Measurements from ENCODE around the gene ERCC5.

The ERCC5 gene

DNA sequence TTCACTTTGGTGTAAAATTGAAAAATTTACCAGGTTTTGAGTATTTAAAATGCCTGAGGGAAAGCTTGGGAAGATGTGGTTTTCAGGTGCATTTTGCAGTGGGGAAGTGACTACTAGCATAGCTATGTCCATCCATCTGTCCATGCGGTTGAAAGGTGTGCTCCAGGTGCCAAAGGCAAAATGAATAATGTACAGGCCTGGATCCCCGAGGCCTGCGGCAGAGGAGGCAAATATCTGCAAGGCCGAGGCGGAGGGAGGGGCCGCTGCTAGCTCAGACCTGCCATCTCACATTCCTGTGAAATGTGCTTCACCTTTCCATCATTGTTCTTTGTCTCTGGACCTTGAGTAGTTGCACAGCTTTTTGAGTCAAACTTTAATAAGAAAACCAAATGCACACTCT, 65.5 kb downstream of the ERCC5 start:
- TF ChIP-seq, protein P1, sequence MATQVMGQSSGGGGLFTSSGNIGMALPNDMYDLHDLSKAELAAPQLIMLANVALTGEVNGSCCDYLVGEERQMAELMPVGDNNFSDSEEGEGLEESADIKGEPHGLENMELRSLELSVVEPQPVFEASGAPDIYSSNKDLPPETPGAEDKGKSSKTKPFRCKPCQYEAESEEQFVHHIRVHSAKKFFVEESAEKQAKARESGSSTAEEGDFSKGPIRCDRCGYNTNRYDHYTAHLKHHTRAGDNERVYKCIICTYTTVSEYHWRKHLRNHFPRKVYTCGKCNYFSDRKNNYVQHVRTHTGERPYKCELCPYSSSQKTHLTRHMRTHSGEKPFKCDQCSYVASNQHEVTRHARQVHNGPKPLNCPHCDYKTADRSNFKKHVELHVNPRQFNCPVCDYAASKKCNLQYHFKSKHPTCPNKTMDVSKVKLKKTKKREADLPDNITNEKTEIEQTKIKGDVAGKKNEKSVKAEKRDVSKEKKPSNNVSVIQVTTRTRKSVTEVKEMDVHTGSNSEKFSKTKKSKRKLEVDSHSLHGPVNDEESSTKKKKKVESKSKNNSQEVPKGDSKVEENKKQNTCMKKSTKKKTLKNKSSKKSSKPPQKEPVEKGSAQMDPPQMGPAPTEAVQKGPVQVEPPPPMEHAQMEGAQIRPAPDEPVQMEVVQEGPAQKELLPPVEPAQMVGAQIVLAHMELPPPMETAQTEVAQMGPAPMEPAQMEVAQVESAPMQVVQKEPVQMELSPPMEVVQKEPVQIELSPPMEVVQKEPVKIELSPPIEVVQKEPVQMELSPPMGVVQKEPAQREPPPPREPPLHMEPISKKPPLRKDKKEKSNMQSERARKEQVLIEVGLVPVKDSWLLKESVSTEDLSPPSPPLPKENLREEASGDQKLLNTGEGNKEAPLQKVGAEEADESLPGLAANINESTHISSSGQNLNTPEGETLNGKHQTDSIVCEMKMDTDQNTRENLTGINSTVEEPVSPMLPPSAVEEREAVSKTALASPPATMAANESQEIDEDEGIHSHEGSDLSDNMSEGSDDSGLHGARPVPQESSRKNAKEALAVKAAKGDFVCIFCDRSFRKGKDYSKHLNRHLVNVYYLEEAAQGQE (IDR thresholded peaks at IDR 0.05; ENCODE audit: insufficient replicate concordance, low read depth), result no peak
- TF ChIP-seq SPI1 (IDR thresholded peaks at IDR 0.05; ENCODE audit: borderline replicate concordance, low read depth) (no peak), POLR2AphosphoS5 (IDR thresholded peaks at IDR 0.05; ENCODE audit: low read depth) (no peak), GABPA (IDR thresholded peaks at IDR 0.05; ENCODE audit: low read depth) (no peak)

DNA sequence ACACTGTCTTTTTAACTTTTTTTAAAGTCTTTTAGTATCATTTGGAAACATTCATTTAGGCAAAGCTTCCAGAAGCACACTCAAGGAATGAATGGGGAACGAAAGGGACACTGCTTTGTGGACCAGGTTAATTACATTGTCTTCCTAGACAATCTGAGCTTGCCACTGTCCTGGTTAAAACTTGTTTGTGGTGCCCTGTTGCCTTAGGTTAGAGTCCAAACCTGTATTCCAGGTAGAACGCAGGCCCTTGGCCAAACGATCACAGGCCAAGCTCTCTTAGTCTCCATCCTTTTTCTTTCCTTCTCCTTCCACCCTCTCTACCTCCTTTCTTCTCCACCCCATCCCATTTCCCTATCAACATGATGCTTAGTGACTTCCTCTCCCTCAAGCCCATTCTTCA, 66.8 kb downstream of the ERCC5 start:
- no peak overlapping the region for H3K4me3 ChIP-seq (replicated peaks; ENCODE audit: insufficient read depth, low read length)
- no peak for DNase-seq (ENCODE audit: low read depth in 1 of 2, low spot score in 1 of 2)
- no peak overlapping the region for H3K27ac ChIP-seq (replicated peaks)
- TF ChIP-seq POLR2AphosphoS5 (IDR thresholded peaks at IDR 0.05; ENCODE audit: low read depth) (no peak), GABPA (IDR thresholded peaks at IDR 0.05; ENCODE audit: low read depth) (no peak), SPI1 (IDR thresholded peaks at IDR 0.05; ENCODE audit: borderline replicate concordance, low read depth) (no peak)
- TF ChIP-seq, protein P1 (IDR thresholded peaks at IDR 0.05; ENCODE audit: insufficient replicate concordance, low read depth), result no peak
- TF ChIP-seq, protein P2, sequence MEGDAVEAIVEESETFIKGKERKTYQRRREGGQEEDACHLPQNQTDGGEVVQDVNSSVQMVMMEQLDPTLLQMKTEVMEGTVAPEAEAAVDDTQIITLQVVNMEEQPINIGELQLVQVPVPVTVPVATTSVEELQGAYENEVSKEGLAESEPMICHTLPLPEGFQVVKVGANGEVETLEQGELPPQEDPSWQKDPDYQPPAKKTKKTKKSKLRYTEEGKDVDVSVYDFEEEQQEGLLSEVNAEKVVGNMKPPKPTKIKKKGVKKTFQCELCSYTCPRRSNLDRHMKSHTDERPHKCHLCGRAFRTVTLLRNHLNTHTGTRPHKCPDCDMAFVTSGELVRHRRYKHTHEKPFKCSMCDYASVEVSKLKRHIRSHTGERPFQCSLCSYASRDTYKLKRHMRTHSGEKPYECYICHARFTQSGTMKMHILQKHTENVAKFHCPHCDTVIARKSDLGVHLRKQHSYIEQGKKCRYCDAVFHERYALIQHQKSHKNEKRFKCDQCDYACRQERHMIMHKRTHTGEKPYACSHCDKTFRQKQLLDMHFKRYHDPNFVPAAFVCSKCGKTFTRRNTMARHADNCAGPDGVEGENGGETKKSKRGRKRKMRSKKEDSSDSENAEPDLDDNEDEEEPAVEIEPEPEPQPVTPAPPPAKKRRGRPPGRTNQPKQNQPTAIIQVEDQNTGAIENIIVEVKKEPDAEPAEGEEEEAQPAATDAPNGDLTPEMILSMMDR (IDR thresholded peaks at IDR 0.05; ENCODE audit: insufficient read depth, low read length), result no peak
- peaks cover 4% of the 10 kb centered on the region for H3K27me3 ChIP-seq (ENCODE audit: insufficient read depth, poor library complexity, severe bottlenecking)

More for the DNA sequence above, 65.5 kb downstream of the ERCC5 start:
- Histone ChIP-seq H3K4me3 (replicated peaks; ENCODE audit: insufficient read depth, low read length) (no peak overlapping the region), H3K27me3 (ENCODE audit: insufficient read depth, poor library complexity, severe bottlenecking) (peaks cover 7% of the 10 kb centered on the region), H3K27ac (replicated peaks) (no peak overlapping the region)
- no peak for DNase-seq (ENCODE audit: low read depth in 1 of 2, low spot score in 1 of 2)

DNA sequence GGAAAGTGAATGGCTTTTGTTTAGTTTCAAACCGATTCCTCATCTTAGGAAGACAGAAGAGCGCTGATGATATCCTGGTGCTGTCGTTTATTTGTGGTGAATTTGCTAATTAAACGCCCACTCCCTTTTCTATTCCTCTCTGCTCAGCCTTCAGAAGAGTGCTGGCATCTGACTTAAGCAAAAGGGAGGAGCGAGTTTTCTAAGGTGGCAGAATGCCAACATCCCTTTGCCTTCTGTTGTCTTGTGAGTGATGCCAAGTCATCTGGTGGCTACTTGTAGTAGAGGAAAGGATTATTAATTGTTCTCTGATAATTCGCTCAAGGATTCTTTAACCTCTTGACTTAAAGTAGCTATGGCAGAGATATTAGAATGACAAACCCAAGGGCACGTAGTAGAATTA, 68.1 kb downstream of the ERCC5 start:
- no peak for DNase-seq (ENCODE audit: low read depth in 1 of 2, low spot score in 1 of 2)
- no peak for TF ChIP-seq GABPA (IDR thresholded peaks at IDR 0.05; ENCODE audit: low read depth)
- TF ChIP-seq SPI1 (IDR thresholded peaks at IDR 0.05; ENCODE audit: borderline replicate concordance, low read depth), result no peak
- no peak for TF ChIP-seq POLR2AphosphoS5 (IDR thresholded peaks at IDR 0.05; ENCODE audit: low read depth)
- TF ChIP-seq, protein P2 (IDR thresholded peaks at IDR 0.05; ENCODE audit: insufficient read depth, low read length), result no peak
- TF ChIP-seq, protein P1 (IDR thresholded peaks at IDR 0.05; ENCODE audit: insufficient replicate concordance, low read depth), result no peak
- Histone ChIP-seq H3K27ac (replicated peaks) (no peak overlapping the region), H3K27me3 (ENCODE audit: insufficient read depth, poor library complexity, severe bottlenecking) (peaks cover 4% of the 10 kb centered on the region), H3K4me3 (replicated peaks; ENCODE audit: insufficient read depth, low read length) (no peak overlapping the region)
